CD4-positive, alpha-beta T cell treated with Interleukin-21 for 1 hour (primary cell): ENCODE results near the gene ANXA2R.
"Not testable (repeated sequence)": the region's sequence is repeated elsewhere in the genome, so short reads cannot be mapped to it uniquely, and the experiment has no call there.

ENCODE experiments used
- DNase-seq: peaks from one replicate; pipeline ENCODE4 v3.0.0-alpha.2; 2020

Gene ANXA2R

DNA sequence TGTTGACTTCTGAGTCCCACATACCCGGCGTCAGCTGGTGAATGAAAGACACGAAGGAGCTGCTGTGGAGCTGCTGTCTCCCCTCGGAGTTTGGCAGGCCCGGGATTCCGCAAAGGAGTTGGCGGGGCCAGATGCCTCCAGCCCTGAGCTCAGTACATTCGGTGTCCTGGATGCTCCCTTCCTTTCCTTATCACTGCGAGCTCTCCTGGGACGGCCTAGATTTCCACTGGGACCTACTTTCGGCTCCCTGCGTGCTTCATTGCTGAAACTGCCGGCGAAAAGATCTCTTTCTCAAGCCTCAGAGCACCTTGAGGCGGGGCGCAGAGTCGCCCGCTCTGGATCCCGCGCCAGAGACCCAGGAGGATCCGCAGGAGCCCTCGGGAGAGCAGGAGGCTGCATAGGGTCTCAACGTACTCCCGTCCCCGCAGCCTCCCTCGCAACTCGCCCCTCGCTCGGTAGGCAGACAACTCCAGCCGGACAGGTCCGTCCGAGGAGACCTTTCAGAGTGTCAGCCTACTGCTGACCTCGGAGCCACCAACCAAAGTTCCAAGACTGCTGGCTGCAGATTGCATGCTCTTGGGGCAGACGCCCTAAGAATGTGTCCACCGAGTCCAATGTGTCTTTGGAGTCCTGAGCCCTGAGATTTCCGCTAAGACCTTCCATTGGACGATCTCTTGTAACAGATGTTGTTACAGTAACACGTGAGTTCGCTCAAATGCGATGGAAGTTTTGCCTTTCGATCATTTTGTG lies 6.1 kb downstream of the ANXA2R start:
- no peak for DNase-seq

DNA sequence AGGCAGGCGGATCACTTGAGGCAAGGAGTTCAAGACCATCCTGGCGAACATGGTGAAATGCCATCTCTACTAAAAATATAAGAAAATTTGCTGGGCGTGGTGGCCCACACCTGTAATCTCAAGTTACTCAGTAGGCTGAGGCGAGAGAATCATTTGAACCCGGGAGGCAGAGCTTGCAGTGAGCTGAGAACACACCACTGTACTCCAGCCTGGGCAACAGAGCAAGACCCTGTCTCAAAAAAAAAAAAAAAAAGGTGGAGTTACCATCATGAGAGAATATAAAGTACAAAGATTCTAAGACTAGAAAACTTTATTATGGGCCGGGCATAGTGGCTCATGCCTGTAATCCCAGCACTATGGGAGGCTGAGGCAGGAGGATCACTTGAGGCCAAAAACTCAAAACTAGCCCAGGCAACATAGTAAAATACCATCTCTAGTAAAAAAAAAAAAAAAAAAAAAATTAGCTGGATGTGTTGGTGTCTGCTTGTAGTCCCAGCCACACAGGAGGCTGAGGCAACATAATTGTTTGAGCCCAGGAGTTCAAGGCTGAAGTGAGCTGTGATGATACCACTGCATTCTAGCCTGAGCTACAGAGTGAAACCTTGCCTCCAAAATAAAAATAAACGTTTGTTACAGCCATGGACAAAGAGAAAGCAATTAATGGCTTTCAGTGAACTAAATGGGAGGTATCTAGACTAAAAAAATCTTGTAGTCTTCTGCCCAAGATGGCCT lies 12.9 kb downstream of the ANXA2R start:
- DNase-seq: no peak

DNA sequence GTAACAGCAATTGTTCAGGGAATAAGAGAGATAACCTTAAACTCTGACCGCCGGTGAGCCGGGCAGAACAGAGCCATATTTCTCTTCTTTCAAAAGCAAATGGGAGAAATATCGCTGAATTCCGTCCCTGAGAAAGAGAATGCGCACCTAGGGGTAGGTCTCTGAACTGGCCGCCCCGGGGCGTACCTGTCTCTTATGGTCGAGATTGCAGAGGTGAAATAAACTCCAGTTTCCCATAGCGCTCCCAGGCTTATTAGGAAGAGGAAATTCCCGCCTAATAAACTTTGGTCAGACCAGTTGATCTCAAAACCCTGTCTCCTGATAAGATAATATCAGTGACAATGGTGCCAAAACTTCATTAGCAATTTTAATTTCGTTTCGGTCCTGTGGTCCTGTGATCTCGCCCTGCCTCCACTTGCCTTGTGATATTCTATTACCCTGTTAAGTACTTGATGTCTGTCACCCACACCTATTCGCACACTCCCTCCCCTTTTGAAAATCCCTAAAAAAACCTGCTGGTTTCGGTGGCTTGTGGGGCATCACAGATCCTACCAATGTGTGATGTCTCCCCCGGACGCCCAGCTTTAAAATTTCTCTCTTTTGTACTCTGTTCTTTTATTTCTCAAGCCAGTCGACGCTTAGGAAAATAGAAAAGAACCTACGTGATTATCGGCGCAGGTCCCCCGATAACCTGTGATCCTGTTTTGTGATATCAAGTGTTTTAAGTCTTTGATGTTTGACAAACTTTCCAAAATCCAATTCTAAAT lies 14.8 kb downstream of the ANXA2R start:
- not testable (repeated sequence) for DNase-seq

DNA sequence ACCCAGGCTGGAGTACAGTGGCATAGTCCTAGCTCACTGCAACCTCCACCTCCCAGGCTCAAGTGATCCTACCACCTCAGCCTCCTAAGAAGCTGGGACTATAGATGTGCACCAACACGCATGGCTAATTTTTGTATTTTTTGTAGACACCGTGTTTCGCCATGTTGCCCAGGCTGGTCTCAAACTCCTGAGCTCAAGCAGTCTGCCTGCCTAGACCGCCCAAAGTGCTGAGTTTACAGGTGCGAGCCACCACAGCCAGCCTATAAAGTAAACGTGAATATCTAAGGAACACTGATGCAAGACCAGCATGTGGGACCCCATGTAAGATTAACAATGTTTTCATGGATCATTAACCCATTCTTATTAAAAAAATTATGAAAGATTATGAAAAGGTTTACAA lies 15.9 kb downstream of the ANXA2R start:
- no peak for DNase-seq

DNA sequence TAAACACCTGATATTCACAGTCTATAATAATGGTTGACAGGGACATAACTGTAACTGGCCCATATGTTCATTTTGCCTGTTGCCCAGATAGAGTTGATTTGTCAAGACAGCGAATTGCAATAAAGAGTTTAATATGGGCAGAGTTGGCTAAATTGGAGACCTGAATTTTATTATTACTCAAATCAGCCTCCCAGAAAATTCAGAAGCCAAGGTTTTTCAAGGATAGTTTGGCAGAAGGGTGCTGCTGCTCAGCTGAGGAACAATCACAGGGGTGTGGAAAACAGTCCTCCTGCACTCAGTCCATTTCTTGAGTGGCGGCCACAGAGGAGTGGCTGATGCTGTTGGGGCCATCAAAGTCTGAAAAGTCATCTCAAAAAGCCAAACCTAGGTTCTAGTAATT lies 19.0 kb downstream of the ANXA2R start:
- no peak for DNase-seq

DNA sequence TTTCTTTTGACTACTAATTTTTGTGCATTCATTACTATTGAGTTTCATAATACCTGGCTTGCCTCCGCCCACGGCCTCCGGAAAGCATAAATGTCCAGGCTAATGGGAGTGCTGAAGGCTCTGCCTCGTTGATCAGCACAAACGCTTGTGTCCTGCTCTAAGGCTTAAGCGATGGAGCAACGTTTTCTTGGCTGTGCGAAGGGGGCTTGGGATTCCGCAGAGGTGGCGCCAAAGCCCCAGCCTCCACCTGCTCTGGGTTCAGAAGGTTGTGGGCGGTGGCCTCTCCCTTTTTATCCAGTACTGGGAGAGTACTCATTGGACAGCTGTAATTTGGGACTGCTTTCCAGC lies 19.7 kb downstream of the ANXA2R start:
- peak; percentile 44 for DNase-seq

DNA sequence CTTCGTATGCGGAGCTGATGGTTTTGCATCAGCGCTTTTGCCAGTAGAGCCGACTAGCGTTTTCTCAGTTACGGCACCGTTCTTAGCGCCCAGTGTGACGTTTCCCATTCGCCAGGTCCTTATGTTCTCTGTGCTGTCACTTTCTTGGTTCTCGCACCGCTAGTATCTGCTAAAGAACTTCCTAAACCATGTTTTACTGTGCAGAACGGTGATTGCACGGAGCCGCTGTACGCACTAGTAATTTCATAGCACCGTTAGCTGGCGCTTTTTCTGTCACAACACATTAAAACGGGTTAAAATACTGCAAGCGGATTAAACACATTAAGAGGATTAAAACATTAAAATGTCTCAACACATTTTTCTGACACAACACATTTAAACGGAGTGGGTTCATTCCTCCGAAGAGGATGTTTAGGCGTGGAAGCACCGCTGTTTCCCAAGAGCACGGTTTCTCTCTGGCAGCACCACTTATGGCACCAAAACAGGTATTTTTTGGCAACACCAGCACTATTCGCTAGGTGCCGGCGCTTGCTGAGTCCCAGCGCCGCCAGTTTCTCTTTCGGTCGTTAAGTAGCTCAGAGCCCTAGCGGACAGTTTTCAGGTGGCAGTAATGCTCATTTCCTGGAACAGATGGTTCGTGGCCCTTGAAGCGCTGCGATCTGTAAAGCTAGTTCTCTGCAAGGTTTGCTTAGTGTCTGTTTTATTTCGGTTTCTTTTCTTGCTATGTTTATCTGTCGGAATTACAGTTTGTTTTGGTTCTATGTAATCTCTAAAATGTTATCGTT lies 20.3 kb downstream of the ANXA2R start:
- DNase-seq: peak; percentile 94

DNA sequence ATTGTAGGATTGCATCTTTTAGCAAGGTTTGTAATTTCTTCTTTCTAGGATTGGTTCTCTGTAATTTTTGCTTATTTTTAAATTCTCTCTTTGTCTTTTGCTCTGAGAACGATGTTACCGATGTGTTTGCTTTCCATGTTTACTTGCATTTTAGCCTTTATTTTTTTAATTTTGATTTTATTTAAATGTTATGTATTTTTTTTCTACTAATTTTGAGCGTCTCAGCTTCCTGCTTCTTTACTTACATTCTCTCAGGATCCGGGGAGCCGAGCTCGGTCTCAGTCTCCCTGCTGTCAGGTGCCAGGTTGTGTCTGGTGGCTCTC lies 20.9 kb downstream of the ANXA2R start:
- no peak for DNase-seq

DNA sequence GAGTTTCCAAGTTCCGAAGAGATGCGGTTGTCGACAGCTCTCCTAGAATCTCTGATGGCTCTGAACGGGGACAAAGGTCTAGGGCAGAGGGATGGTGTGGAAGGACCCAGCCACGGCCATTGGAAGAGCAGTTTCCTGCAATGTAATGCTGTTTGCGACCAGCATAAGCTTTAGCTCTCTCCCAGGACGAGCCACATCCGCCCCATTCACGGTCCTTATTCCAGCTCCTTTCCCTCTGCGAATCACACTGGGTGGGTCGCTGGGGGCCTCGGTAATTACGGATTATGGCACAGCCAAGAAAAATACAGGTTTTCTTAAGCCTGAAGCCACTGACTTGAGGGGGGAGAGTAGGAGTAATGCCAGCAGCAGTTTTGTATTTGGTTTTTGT lies 22.7 kb downstream of the ANXA2R start:
- no peak for DNase-seq

DNA sequence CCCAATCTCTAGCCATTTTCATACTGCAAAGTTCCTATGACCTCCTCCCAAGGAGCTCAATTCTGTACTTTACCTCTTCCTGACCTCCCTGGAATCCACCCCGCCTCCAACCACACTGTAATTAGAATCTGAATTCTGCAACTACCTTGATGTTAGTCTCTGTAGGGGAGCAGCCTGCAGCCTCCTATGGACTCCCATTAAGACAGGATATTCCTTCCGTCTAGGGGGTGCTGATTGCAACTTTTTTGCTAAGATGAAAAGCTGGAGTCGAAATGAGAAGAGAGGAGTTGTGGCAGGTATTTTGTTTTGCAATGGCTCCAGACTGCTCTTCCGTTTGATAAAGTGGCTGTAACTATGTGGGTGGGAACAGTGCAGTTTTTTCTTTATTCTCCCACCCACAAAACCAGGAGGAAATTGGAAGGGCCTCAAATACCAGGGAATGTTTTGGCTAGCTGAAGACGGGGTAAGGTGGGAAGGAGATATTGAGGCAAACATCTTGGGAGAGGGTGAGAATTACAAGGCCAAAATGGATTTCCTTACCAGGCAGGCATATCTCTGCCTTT lies 23.8 kb downstream of the ANXA2R start:
- no peak for DNase-seq

DNA sequence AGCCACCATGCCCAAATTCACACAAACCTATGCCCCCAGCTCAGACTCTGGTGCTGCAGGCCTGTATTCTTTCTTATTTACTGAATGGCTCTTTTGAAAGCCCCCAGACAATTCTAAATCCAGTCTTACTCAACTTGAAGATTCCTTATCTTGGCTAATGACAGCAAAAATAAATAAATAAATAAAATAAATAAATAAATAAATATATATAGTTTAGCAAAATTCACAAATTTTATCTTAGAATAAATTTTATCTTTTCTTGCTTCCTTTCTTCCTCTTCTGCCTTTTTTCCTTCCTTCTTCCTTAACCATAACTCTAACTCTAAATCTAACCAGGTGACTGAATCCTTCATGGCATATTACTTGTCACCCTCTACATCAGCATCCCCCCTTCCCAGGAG lies 25.6 kb downstream of the ANXA2R start:
- DNase-seq: no peak

DNA sequence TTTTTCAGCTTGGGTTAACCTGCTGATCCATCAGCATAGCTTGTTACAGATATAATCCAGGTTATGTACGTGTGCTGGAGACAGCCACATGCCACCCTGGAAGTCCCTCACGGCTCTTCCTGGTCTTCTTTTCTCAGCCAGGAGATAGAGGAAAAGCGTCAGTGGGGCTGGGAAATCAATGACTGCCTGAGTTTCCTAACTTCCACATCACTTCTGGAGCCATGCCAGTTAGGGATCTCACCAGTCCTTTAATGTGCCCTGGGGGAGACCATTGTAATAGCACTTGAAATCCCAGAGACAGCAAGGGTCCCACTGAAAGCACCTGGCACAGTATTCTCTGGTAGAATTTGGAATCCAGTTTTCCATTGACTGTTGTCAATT lies 29.2 kb downstream of the ANXA2R start:
- no peak for DNase-seq

DNA sequence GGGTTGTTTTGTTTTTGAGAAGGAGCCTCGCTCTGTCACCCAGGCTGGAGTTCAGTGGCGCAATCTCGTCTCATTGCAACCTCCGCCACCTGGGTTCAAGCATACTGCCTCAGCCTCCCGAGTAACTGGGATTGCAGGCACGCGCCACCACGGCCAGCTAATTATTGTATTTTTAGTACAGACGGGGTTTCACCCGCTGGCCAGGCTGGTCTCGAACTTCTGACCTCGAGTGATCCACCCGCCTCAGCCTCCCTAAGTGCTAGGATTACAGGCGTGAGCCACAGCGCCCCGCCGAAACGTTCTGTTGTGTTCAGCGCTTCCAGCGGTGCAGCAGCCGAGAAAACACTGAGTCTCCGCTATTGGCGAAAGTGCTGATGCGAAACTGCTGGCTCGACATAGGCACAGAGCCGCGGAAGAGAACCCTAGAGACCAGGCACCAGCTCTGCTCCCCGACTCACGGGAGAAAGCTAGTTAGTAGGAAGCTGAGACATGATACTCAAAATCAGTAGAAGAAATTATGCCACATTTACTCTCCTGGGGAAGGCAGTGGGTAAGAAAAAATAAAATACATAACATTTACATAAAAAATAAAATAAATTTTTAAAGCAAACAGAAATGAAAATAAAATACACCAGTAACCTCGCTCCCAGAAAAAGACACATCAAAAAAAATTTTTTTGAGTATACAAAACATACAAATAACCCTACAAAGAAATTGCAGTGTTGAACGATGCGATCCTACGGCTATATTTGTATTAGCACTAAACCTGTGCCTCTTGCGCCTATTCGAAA lies 31.6 kb downstream of the ANXA2R start:
- DNase-seq: peak; percentile 95

DNA sequence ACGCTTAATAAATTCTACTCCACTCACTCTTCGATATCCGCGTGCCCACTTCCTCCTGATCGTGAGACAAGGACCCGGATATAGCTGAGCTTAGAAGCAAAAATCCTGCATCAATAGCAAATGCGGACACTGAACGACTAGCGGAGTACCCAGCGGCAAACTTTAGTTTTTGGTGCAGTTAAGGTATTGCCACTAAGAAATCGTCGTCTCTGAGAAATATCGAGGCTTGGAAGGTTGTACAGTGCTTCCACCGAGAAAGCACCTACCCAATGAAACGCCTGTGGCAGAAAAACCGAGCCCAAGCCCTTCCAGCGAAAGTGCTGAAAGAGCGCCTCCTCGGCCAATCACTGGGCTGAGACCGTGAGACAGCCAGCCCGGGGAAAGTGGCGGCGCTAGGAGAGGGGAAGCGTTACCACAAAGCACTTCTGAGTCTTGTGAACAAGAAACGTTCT lies 32.2 kb downstream of the ANXA2R start:
- peak; percentile 90 for DNase-seq

DNA sequence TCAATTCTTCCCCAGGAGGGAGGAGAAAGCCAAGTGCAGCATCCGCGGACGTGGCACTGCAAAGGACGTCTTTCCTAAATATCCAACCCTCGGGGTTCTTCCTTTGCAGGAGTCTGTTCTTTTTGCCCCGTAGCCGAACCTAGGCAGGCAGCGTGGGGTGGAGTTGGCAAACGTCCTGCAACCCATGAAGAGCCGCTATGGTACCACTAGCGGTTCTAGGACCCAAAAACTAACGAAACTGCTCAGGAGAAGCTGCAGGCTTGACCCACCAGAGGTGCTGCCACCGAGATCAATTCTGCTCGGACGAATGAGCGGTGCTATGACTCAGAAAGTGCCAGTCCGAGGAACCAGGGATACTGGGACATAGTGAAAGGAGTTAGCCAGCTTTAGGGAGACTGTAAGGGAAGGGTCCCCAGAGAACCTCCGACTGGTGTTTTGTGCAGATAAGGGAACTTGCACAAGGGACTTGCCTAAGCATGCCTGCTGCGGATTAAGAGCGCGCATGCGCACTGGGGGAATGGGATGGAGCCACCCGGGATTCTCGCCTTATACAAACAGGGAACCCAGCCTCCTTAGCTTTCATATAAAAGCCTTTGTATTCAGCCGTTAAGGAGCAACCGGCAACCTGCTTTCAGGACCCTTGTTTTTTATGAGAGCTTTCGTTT lies 32.7 kb downstream of the ANXA2R start:
- DNase-seq: peak; percentile 83

DNA sequence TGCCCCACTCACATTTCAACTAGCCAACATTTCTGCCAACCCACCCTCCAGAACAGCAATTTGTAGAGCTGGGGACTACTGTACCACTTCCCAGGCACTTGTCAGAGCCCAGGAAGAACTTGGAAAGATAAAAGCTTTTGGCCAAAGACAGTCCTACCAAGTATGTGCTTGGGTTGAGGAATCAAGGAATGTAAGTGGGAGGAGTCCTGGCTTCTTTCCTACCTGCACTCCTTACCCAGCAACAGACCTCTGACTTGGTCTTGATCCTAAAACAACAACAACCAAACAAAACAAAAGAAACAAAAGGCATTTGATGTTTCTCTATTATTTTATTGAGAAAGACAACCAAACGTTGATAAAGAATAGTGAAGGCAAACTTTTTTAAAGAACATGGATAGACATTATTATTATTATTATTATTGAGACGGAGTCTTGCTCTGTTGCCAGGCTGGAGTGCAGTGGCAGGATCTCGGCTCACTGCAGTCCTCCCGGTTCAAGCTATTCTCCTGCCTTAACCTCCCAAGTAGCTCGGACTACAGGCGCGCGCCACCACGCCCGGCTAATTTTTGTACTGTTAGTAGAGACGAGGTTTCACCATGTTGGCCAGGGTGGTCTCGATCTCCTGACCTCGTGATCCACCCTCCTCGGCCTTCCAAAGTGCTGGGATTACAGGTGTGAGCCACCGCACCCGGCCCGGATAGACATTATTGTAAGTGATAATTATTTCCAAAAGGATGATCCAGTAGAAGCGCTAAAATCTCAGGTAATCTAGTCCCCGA lies 33.5 kb downstream of the ANXA2R start:
- DNase-seq: no peak

DNA sequence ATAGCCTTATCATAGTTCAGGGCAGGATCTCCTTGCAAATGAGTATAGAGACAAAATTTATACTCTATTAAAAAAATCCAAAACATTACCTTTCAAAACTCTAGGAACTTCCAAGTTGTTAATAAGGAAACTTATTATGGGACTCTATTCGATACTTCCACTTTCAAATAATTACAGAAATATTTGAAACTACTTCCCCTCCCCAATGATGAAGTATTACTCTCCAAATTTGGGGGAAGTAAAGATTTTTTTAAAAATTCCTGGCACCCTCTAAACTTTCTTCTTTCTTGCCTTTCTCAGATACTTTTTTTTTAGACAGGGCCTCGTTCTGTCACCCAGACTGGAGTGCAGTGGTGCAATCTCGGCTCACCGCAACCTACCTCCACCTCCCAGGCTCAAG lies 35.1 kb downstream of the ANXA2R start:
- DNase-seq: no peak

DNA sequence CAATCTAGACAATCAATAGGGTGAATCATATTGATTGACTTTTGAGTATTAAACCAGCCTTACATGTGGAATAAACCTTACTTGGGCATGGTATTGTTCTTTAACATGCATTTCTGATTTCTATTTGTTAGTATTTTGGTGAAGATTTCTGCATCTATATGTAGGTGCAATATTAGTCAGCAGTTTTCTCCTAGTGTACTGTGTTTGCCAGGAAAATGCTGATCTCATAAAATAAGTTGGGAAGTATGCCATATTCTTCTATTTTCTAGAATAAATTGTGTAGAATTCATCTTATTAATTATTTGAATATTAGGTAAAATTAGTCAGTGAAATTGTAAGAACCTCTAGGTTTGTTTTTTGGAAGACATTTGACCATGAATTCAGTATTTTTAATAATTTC lies 38.4 kb downstream of the ANXA2R start:
- no peak for DNase-seq

DNA sequence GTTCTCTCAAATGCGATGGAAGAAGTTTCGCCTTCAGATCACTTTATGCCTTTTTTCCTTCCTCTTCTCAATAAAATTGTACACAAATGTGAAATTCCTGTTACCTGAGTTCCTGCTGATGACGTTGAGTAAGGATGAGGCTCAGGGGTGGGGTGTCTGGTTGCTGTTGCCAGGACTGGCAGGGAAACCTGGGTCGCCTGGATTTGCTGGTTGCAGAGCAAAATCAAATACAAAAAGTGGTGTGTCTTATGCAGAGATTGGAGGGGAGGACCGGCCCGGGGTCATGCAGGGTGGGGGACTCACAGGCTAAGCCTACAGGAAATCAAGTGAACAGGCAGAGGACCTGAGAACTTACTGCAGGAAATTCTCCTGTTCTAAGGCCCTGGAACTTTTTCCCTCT lies 39.2 kb downstream of the ANXA2R start:
- no peak for DNase-seq

DNA sequence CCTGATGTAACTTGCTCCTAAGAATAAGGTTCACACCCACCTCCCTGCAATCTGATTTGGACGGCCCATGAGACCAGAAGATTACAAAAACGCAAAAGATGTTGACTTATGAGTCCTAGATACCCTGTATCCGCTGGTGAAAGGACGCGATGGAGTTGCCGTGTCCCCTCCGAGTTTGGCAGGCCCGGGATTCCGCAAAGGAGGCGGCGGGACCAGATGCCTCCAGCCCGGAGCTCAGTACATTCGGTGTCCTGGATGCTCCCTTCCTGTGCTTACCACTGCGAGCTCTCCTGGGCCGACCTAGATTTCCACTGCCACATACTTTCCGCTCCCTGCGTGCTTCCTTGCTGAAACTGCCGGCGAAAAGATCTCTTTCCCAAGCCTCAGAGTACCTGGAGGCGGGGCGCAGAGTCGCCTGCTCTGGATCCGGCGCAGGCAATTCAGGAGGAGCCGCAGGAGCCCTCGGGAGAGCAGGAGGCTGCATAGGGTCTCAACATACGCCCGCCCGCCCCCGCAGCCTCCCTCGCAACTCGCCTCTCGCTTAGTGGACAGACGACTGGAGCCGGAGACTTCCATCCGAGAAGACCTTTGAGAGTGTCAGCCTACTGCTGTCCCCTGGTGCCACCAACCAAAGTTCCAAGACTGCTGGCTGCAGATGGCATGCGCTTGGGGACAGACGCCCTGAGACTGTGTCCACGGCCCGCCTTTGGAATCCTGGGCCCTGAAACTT lies 39.8 kb downstream of the ANXA2R start:
- DNase-seq: no peak
